NB4 (cell line): ENCODE data around the gene TRO.

ENCODE experiments used
- DNase-seq: peaks from one replicate; pipeline ENCODE4 v3.0.0; 2010; ENCODE audit warnings: low read depth
- H3K4me3 ChIP-seq: one replicate; pipeline ENCODE4 v1.5.1; 2011; ENCODE audit warnings: mild to moderate bottlenecking, low read depth, low read length, moderate library complexity
- CTCF ChIP-seq: IDR thresholded peaks from one replicate; pipeline ENCODE4 v1.5.1; 2012; ENCODE audit warnings: low read depth, low read length
- MAX ChIP-seq: IDR thresholded peaks from 2 replicates; pipeline ENCODE4 v1.6.1; 2011; ENCODE audit warnings: low read depth, low read length
- MYC ChIP-seq: IDR thresholded peaks from 2 replicates; pipeline ENCODE4 v1.6.1; 2011; ENCODE audit warnings: low read depth, low read length
- POLR2A ChIP-seq: IDR thresholded peaks from 2 replicates; pipeline ENCODE4 v1.6.1; 2011; ENCODE audit warnings: mild to moderate bottlenecking; ENCODE audit not compliant: insufficient read length; ENCODE audit errors: extremely low read depth

Gene TRO, protein sequence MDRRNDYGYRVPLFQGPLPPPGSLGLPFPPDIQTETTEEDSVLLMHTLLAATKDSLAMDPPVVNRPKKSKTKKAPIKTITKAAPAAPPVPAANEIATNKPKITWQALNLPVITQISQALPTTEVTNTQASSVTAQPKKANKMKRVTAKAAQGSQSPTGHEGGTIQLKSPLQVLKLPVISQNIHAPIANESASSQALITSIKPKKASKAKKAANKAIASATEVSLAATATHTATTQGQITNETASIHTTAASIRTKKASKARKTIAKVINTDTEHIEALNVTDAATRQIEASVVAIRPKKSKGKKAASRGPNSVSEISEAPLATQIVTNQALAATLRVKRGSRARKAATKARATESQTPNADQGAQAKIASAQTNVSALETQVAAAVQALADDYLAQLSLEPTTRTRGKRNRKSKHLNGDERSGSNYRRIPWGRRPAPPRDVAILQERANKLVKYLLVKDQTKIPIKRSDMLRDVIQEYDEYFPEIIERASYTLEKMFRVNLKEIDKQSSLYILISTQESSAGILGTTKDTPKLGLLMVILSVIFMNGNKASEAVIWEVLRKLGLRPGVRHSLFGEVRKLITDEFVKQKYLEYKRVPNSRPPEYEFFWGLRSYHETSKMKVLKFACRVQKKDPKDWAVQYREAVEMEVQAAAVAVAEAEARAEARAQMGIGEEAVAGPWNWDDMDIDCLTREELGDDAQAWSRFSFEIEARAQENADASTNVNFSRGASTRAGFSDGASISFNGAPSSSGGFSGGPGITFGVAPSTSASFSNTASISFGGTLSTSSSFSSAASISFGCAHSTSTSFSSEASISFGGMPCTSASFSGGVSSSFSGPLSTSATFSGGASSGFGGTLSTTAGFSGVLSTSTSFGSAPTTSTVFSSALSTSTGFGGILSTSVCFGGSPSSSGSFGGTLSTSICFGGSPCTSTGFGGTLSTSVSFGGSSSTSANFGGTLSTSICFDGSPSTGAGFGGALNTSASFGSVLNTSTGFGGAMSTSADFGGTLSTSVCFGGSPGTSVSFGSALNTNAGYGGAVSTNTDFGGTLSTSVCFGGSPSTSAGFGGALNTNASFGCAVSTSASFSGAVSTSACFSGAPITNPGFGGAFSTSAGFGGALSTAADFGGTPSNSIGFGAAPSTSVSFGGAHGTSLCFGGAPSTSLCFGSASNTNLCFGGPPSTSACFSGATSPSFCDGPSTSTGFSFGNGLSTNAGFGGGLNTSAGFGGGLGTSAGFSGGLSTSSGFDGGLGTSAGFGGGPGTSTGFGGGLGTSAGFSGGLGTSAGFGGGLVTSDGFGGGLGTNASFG (N-terminal part only)

DNA sequence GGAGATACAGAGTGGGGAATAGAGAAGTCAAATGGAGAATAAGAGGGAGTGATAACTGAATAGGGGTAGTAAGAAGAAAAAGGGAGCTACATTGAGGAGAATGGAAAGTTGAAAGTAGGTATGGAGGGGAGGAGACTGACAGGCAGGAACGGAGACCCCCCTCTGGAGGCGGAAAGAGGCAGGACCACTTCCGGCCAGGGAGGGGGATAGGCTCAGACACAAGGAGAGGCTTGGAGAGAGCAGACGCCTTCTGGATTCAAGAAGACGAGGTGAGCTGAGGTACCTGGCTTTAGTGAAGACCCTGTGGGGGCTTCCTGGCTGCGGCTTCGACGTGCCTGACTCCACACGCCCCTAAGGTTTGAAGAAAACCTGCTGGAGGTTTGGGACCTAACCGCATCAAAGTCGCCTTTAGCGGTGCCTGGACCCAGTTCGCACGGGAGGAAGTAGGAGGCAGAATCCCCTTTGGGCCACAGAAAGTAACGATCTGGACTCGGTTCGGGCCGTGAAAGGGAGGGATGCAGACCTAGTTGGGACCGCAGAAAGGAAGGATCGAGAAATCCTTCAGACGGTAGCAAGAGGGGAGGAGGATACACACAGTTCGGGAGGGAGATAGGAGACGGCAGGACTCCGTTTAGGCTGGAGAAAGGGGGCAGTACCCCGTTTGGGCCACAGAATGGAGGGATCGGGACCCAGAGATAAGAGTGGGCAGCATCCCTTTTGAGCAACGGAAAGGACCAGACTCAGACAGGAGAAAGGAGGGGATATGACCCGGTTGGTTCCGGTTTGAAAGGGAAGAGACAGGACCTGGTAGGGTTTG lies at the start of gene TRO:
Gene TRO (plus strand): TSS at position 215 of the 817 bp plus-strand sequence. CDS start 1,423 bp downstream, outside the sequence.
- DNase-seq: no peak
- no peak within 1 kb of the TSS for H3K4me3 ChIP-seq
- TF ChIP-seq CTCF (no peak), POLR2A (no peak), MYC (no peak)

- TF ChIP-seq MYC (no peak), CTCF (no peak), POLR2A (no peak), MAX (no peak)
- no peak for DNase-seq
- no peak overlapping the region for H3K4me3 ChIP-seq
Measured at GRCh38 chrX:54885740-54886139, 34.9 kb upstream of the TRO start.

- DNase-seq: peak; percentile 41
- H3K4me3 ChIP-seq: no peak overlapping the region
- TF ChIP-seq CTCF (peak; percentile 50), MYC (no peak), POLR2A (no peak)
Measured at GRCh38 chrX:54891573-54891972, 29.1 kb upstream of the TRO start.

- no peak overlapping the region for H3K4me3 ChIP-seq
- TF ChIP-seq MYC (no peak), CTCF (no peak), MAX (no peak)
- DNase-seq: no peak
Measured at GRCh38 chrX:54894159-54894558, 26.5 kb upstream of the TRO start.

DNA sequence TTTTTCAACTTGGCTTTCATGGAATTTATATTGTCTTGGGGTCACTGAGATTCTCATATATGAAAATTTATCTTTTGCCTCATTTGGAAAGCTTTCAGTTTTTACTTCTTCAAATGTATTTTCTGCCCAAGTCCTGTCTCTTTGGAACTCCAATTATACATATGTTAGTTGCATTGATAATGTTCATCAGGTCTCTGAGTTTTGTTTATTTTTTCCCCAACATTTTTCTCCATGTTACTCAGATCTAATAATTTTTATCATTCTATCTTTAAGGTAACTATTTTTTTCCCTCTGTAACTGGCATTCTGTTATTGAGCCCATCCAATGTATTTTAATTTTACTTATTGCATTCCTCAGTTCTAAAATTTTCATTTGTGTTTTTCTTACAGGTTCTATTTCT lies 10.7 kb upstream of the TRO start:
- TF ChIP-seq POLR2A (no peak), CTCF (no peak), MYC (no peak), MAX (no peak)
- DNase-seq: no peak
- no peak overlapping the region for H3K4me3 ChIP-seq
